Measurements from ENCODE around the gene DPYSL5.

DPYSL5 gene

DNA sequence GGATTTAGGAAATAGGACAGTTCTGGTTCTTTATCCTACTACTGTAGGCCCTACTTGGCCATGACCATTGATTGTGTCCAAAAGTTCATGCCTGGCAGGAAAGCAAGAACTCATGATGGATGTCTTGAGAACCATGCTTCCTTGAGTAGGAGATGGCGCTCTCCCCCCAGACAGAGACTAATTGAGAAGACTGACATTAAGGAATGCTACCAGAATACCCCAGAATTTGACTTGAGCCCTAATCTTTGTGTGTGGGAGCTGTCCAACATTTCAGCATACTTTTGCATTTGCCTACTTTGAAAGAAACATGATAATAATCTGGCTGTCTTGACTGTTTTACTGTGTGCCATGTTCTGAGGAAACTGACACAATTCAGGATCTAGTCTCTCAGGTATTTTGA, 145.8 kb downstream of the DPYSL5 start:
- DNase-seq (ENCODE audit: low read depth): no peak

DNA sequence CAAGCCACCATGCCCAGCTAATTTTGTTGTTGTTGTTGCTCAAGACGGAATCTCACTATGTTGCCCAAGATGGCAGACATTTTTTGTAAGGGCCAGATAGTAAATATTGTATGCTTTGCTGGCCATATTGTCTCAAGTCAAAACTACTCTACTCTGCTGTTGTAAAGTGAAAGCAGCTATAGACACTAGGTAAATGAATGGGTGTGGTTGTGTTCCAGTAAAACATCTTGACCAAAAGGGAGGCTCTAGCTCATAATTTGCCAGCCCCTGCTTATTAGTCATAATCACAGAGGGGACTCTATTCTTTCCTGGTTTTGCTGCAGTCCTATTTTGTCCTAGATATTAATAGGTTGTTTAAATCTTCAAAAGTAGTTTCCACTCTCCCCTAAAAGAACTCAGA, 147.1 kb downstream of the DPYSL5 start:
- no peak for DNase-seq (ENCODE audit: low read depth)

DNA sequence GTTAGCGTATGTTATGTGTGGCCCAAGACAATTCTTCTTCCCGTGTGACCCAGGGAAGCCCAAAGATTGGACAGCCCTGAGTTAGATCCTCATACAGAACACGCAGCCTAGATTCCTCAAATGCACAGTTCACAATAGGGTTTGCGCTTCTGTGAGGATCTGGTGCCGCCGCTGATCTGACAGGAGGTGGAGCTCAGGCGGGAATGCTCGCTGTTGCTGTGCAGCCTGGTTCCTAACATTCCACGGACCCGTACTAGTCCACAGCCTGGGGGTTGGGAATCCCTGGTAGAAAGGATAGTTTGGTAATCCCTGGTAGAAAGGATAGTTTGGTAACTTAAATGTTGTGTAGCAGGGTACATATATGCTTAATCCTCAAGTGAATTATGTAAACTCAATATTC, 149.5 kb downstream of the DPYSL5 start:
- DNase-seq (ENCODE audit: low read depth): no peak

DNA sequence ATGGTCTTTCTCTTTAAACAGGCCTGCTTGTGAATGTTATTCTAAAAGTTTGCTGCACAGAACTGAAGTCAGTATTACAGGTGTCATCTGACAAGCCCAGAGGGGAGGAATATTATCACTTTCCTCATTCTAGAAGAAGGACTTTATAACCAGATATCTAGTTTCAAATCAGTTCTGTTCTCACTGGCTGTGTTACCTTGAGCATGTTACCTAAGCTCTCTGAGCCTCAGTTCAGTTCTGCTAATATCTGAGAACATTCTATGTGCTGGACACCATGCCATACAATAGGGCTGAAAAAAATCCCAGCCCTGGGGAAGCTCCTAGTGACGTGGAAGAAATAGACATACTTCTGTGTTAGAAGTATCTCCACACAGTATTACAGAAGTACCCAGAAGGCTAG, 150.4 kb downstream of the DPYSL5 start:
- DNase-seq (ENCODE audit: low read depth): no peak
